Ovary (tissue), 3 donors: ENCODE measurements around the gene OR10C1.

Experiments
- EP300 ChIP-seq: sonication (generic); formaldehyde crosslinking; IDR thresholded peaks from one replicate; pipeline ENCODE4 v1.6.1; 2017; ENCODE audit warnings: antibody characterized with exemption
- POLR2A ChIP-seq: fragments of 450-650 bp; IDR thresholded peaks from one replicate; pipeline ENCODE4 v1.6.1; 2017; ENCODE audit warnings: antibody characterized with exemption, mild to moderate bottlenecking, moderate library complexity
- TF ChIP-seq, protein P1 (sequence below), 3 donors: fragments of 450-650 bp in 2 of 3; fragments of 200-600 bp in 1 of 3; IDR thresholded peaks; one replicate each; pipeline versions ENCODE4 v1.5.1 to v1.8.0; 2016 to 2022; ENCODE audit warnings: antibody characterized with exemption in 3 of 3, mild to moderate bottlenecking in 1 of 3
- donor health status: DM: no; HTN: no; CAD: no.

DNA sequence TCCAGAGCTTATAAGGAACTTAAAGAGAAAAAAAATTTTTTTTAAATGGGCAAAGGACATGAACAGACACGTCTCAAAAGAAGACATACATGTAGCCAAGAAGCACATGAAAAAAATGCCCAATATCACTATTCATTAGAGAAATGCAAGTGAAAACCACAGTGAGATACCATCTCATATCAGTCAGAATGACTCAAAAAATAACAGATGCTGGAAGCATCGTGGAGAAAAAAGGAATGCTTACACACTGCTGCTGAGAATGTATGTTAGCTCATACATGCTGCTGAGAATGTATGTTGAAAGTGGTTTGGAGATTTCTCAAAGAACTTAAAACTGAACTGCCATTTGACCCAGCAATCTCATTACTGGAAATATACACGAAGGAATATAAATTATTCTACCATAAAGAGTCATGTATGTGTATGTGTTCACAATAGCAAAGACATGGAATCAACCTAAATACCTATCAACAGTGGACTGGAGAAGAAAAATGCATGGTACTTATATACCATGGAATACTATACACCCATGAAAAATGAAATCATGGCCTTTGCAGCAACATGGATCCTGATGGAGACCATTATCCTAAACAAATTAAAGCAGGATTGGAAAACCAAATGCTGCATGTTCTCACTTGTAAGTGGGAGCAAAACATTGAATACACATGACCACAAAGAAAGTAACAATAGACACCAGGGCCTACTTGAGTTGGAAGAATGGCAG, 12.5 kb downstream of the OR10C1 start:
- TF ChIP-seq, protein P1, sequence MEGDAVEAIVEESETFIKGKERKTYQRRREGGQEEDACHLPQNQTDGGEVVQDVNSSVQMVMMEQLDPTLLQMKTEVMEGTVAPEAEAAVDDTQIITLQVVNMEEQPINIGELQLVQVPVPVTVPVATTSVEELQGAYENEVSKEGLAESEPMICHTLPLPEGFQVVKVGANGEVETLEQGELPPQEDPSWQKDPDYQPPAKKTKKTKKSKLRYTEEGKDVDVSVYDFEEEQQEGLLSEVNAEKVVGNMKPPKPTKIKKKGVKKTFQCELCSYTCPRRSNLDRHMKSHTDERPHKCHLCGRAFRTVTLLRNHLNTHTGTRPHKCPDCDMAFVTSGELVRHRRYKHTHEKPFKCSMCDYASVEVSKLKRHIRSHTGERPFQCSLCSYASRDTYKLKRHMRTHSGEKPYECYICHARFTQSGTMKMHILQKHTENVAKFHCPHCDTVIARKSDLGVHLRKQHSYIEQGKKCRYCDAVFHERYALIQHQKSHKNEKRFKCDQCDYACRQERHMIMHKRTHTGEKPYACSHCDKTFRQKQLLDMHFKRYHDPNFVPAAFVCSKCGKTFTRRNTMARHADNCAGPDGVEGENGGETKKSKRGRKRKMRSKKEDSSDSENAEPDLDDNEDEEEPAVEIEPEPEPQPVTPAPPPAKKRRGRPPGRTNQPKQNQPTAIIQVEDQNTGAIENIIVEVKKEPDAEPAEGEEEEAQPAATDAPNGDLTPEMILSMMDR (IDR thresholded peaks at IDR 0.05) = no peak
- TF ChIP-seq POLR2A (no peak), EP300 (no peak)
